HG02884 (cell line): ENCODE results near the gene RRAD.

ENCODE experiments used
- ATAC-seq: cut with Tn5 transposase; IDR thresholded peaks from one replicate; pipeline ENCODE4 v1.9.1; 2021; ENCODE audit warnings: mild to moderate bottlenecking, moderate library complexity; ENCODE audit not compliant: unreplicated experiment

RRAD gene

GRCh38 chr16:66934138-66934838 lies 9.0 kb upstream of the RRAD start, which contains the start of gene CIAO2B:
Gene CIAO2B (minus strand): TSS chr16:66934402. CDS start chr16:66934364, 38 bp downstream.
- peak; percentile 80 for ATAC-seq

GRCh38 chr16:66933776-66934137 lies 8.4 kb upstream of the RRAD start:
- peak; percentile 26 for ATAC-seq

GRCh38 chr16:66932076-66932475 lies 6.7 kb upstream of the RRAD start:
- no peak for ATAC-seq

GRCh38 chr16:66931665-66932064 lies 6.3 kb upstream of the RRAD start:
- ATAC-seq, result no peak

- ATAC-seq, result no peak
Observed at GRCh38 chr16:66930189-66930588, 4.9 kb upstream of the RRAD start.

GRCh38 chr16:66928702-66929388 lies 3.5 kb upstream of the RRAD start:
- no peak for ATAC-seq

- ATAC-seq, result no peak
Observed at GRCh38 chr16:66927918-66928649, 2.7 kb upstream of the RRAD start.

- no peak for ATAC-seq
Observed at GRCh38 chr16:66926961-66927436, 1.7 kb upstream of the RRAD start.

- ATAC-seq, result no peak
Observed at GRCh38 chr16:66926171-66926947, 1.0 kb upstream of the RRAD start.

- no peak for ATAC-seq
Observed at GRCh38 chr16:66924527-66925321, 611 bp downstream of the RRAD start.

GRCh38 chr16:66923866-66924265 lies 1.5 kb downstream of the RRAD start:
- ATAC-seq, result no peak

- no peak for ATAC-seq
Observed at GRCh38 chr16:66923247-66923731, 2.0 kb downstream of the RRAD start.

GRCh38 chr16:66921729-66922450 lies 3.4 kb downstream of the RRAD start:
- no peak for ATAC-seq

GRCh38 chr16:66920924-66921680 lies 4.2 kb downstream of the RRAD start:
- ATAC-seq, result no peak

- no peak for ATAC-seq
Observed at GRCh38 chr16:66920299-66920590, 5.1 kb downstream of the RRAD start.

GRCh38 chr16:66919569-66920298 lies 5.6 kb downstream of the RRAD start:
- ATAC-seq, result no peak

GRCh38 chr16:66918803-66919568 lies 6.3 kb downstream of the RRAD start, which contains the start of gene CDH16:
Gene CDH16 (minus strand): TSS chr16:66918885. CDS start chr16:66918065, 820 bp downstream.
- no peak for ATAC-seq
